ENCODE measurements around the gene GGT5. TPM values are rescaled to one million over a fixed set of nuclear protein-coding genes. Genes with fewer than 3 reads are reported as not detected.
A peak's percentile ranks its signal among the peaks of the same experiment; 100 is the strongest.

GGT5 gene
- total RNA-seq, 4 donors from 2014 or later, result 26.3 to 38.9 (median 34.7) TPM

DNA sequence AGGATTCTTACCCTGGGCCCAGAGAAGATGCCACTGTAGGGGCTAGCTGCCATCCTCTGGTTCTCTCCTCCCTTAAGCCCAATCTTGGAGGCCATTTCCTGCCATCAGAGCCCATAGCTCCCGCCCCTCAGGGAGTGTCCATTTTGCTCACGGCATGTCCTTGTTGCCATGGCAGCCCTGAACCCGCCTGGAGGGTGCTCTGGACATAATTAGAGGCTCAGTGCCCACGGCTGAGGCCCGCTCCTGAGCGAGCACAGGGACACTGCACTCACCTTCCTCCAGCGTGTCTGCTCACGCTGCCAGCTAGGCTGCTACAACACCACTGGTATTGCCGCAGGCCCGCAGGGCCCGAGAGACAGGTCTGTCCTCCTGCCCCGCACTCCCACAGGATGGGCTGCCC, 74.7 kb downstream of the GGT5 start:
- Histone ChIP-seq H3K9me3 (no peaks in the 10 kb centered on the region), H3K36me3 (peaks cover 0 to 94% of the 10 kb centered on the region in 2 donors), H3K27me3 (no peaks in the 10 kb centered on the region), H3K4me3 (no peak overlapping the region), H3K27ac (peak overlapping the region in 3 of 4 donors; percentile 62 to 85 (median 69)), H3K4me1 (peaks cover 0 to 44% (median 11%) of the 10 kb centered on the region in 3 donors)
- no CpG with 5 or more reads among the region's 12 CpGs for WGBS, 2 donors (ENCODE audit: low coverage in 1 of 2)
- peak; percentile 29 for ATAC-seq
- TF ChIP-seq EP300 (IDR thresholded peaks at IDR 0.05) (no peak), POLR2AphosphoS5 (IDR thresholded peaks at IDR 0.05) (no peak), POLR2A (IDR thresholded peaks at IDR 0.05) (no peak)
- TF ChIP-seq, protein P1, sequence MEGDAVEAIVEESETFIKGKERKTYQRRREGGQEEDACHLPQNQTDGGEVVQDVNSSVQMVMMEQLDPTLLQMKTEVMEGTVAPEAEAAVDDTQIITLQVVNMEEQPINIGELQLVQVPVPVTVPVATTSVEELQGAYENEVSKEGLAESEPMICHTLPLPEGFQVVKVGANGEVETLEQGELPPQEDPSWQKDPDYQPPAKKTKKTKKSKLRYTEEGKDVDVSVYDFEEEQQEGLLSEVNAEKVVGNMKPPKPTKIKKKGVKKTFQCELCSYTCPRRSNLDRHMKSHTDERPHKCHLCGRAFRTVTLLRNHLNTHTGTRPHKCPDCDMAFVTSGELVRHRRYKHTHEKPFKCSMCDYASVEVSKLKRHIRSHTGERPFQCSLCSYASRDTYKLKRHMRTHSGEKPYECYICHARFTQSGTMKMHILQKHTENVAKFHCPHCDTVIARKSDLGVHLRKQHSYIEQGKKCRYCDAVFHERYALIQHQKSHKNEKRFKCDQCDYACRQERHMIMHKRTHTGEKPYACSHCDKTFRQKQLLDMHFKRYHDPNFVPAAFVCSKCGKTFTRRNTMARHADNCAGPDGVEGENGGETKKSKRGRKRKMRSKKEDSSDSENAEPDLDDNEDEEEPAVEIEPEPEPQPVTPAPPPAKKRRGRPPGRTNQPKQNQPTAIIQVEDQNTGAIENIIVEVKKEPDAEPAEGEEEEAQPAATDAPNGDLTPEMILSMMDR (IDR thresholded peaks at IDR 0.05), result no peak

Other genes with a start within 250 kb of the GGT5 start
- gene GSTT4, start 239.6 kb downstream of the GGT5 start, total RNA-seq, result under 1 TPM in 1 of 4 donors, not detected in 3; 0.23 TPM
- gene CABIN1, start 233.8 kb downstream of the GGT5 start, total RNA-seq, result 10 to 100 TPM; 37.9 to 75.4 (median 52.1) TPM
- 1 to 10 TPM; 2.4 to 5.0 (median 4.4) TPM for gene SUSD2, start 63.6 kb downstream of the GGT5 start, total RNA-seq
- gene SPECC1L, start 25.7 kb upstream of the GGT5 start, total RNA-seq, result 100 to 1,000 TPM in 2 of 4 donors, 10 to 100 TPM in 2; 62.3 to 110 (median 92.5) TPM
- gene ADORA2A, start 182.5 kb upstream of the GGT5 start, total RNA-seq, result 1 to 10 TPM; 1.9 to 5.7 (median 3.3) TPM